ENCODE results near the gene MTMR3.

MTMR3 gene

DNA sequence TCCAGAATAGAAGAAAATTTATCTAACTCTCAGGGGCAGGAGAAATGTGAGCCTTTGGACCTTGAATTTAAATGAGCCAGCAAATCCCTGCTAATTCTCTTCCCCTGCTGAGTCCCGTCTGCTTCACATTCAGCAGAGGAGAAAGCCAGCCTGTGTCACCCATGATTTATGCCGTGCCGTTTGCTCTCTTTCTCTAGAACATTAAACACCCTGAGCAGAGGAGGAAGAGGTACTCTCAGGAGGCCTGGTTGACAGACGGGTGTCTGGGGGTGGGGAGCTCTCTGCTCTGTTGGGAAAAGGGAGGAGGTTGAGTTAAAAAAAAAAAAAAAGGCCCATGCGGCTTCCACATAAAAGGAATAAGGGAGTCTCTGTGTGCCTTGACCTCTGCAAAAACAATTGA is 11.3 kb upstream of the MTMR3 start:
- no peak for DNase-seq

DNA sequence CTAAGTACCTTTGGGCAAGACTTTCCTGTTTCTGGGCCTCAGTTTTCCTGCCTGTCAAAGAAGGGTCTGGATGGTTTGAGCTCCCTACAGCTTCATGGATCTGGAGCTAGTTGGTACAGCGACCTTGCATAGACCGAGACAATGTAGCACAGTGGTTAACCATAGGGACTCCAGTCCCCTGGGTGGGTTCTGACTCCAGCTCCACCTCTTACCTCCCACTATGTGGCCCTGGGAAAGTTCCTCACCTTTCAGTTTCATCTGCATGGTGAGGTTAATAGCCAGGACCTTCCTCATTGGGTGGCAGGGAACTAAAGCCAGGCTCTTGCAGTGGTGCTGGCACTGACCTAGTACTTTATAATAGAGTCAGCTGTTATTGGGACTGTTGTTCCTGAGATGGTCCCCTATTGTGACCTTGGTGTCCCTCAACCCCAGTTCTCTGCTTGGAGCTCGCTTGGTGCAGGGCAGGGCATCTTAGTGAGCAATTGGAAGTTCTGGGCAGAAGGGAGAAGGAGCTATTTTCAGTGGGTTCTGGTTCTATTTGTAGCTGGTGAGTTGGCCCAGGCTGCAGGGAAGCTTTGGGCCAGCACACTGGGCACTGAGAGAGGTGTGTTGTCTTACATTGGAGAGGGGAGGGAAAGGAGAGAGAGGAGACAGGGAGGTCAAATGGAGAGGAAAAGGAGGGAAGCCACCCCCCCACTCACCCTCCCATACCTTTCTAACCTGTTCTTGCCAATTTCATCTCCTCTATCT is 10.7 kb upstream of the MTMR3 start:
- no peak for DNase-seq

DNA sequence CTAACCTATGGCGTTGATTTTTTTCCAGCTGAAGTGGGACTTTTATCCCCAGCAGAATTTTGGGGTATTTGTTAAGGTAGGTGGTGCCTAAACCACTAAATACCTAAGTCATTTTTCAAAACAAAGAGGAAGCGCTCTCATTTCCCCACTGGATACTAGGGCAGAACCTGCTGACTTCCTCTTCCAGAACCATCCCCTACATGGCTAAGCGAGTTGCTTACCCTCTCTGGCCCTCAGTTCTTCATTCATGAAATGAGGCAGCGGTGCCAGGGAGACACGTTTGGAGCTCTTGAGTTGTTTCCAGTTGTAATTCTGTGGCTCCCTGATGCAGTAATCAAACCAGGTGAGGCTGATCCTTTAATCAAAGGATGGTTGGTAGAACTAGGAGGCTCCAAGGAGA is 10.0 kb upstream of the MTMR3 start:
- no peak for DNase-seq

DNA sequence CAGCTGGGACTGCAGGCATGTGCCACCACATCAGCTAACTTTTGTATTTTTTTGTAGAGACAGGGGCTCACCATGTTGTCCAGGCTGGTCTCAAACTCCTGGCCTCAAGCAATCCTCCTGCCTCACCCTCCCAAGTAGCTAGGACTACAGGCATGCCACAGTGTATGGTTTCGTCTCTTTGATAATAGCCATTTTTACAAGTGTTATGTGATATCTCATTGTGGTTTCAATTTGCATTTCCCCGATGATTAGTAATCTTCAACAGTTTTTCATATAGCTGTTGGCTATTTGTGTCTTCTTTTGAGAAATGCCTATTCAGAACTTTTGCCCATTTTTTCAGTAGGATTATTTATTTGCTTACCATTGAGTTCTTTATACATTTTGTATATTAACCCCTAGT is 9.0 kb upstream of the MTMR3 start:
- DNase-seq, result no peak

DNA sequence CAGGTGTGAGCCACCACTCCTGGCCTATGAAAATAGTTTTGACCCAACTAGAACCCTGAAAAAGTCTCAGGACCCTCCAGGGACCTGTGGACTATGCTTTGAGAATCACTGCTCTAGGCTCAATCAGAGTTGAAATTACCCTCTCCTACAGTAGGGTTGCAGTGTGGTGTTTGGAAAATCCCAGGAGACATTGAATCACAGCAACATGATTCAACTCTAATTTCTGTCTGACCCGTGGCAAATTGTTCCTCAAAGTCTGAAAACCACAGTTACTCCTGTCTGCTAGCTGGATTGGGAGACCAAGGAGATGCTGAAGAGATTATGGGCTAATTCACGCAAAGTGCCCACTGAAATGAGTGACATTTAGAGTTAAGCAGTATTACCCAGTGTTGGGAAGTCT is 5.4 kb upstream of the MTMR3 start:
- no peak for DNase-seq

DNA sequence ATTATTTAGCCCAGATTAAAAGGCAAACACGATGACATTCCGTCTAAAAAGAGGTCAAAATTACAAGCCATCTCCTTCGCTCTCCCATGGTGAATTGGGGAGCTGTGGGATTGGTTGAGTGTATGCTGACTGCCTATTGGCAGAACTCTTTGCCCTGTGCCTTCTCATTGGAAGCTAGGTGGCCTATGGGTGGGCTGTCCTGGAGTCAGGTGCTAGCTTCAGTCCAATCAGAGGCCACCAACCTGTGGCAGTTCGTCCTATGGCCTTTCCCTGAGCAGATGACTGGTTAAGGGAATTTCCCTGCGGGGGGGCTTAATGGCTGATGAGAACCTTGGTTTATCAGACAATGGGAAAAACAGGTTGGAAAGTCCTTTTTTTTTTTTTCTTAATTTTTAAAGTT is 3.2 kb upstream of the MTMR3 start:
- no peak for DNase-seq

DNA sequence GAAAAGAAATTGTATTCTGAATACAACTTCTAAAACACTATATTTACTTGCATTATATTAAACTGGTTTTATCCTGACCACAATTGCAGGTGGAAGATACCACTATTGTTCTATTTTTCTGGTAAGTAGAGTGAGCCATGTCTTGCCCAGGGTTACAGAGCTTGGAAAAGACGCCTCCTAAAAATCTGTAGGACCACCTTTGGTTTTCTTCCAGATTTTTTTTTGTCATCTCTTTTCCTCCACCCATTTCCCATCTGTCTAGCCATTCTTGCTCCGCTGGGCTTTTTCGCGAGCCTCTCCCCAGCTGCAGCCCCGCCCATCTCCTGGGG is 294 bp upstream of the MTMR3 start:
- no peak for DNase-seq

DNA sequence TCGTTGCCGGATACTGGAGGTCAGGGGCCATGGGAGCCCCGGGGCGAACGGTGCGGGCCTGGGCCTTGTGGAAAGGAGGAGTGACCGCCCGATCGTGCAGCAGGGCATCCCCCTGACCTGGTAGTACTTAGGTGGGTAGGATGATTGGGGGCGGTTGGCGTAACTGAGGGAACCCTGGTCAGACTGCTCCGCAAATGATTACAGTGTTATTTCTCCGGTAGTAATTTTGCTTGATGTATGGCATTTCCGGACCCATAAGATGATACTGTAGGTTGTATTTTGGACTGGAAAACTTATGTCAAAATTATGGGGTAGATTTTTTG is 762 bp downstream of the MTMR3 start:
- DNase-seq, result peak in 1 of 2 experiments; percentile 34

DNA sequence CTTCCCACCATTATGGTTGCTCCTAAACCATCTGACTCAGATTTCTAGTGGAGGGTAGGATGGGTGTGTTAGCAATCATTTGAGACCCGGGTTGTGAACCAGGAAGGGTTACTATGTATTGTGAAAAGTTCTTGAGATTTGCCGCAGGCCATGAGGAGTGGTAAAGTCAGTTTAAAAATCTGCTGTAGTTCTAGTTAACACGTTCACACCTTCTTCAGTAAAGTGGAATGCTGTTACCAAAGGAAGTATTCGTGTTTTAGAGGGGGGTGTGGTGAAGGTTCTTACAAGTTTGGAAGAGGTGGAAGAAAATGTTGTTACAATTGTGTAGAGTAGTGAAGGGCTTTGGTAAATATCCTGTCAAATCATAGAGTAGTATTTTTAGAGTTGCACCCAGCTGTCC is 2.6 kb downstream of the MTMR3 start:
- DNase-seq, result no peak

DNA sequence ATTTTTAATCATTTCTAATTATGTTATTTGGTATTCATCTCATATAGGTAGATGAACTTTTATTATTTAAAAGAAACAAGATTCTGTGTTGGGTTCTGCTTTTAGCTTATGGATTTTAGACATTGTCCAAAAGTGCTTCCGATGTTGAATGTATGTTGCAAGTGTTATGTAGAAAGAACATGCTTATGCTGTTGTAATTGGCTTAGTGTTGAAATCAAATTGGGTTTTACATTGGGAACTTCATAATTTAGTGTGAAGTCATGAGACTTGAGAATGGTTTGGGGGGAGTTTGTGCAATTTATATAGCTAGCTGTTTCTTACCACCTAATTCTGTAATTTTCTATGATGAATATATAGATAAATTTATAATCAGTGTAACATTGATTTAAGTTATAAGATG is 3.6 kb downstream of the MTMR3 start:
- DNase-seq, result no peak

DNA sequence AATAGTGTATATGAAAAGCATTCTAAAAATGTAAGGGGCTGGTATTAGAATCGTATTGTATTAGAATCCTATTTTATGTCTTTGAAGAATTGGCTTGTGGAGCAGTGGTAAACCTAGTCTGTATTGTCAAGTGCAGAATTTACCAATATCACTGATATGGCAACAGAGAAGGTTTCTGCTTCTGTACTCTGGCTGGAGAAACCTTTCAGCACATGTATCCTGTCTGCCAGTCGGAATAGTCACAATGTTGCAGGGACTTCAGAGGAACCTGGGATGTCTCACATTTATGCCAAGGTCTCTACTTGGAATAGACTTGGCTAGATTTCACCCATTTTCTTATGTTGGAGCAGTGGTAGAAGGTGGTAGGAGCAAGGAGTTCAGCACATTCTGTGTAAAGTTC is 4.4 kb downstream of the MTMR3 start:
- no peak for DNase-seq

DNA sequence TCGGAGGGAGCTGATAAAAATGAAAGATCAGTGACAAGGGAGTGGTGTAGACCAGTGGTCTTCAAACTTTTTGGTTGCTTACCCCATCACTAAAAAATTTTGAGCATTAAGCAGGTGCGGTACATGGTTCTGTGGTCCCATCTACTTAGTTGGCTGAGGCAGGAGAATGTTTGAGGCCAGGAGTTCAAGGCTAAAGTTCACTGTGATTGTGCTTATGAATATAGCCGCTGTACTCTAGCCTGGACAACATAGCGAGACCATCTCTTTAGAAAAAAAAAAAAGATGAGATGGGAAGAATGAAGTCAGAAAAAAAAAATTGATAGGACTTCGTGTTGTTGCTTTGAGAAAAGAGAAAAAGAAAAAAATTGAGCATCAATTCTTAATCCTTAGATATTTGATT is 7.8 kb downstream of the MTMR3 start:
- DNase-seq, result no peak

DNA sequence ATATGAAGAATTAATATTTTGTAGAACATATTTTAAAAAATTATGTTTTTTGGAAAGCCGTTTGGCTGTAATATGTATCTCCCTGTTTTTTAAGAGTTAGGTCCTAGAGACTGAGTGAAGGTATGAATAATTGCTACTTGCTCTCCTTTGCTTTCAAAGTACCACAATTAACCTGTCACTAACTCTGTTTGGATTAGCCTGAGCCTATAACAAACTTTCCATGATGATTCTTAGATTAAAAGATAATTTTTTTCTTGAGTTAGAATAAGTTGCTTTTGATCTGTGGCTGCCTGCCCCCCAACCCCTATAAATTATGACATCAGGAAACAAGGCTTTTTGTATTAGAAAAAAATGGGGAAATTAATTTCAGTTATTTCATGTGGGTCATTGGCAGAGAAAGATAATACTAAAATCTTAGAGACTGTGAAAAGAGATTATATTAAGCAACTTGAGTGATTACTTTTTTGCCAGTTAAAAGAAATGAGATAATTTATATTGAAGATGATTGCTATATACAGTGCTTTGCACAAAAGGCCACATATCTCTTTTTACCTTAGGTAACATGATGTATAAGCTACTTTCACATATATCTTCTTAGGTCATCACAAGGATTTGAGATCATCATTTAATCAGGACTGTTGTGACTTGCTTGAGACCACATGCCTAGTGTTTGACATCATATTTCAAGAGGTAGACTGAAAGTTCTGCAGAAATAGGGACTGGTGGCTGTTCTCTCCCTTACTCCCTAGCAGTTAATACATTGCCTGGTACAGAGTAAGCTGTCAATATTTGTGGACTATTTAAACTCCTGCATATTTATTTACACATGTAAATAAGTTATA is 9.6 kb downstream of the MTMR3 start:
- DNase-seq, result no peak

DNA sequence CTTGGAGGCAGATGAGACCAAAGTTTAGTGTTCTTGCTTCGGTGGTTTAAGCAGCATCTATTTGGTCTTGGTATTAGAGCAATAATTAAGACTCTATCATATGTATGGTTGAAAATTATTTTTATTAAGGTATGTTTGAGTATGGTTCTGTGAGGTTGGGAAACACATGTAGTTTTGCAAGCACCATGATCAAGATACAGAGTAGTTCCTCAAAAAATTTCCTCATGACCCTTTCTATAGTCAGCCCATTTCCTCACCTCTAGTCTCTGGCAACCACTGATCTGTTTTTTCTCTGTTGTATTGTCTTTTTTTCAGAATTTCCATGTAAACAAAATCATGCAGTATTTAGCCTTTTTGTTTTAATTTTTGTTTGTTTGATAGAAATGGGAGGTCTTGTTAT is 18.4 kb downstream of the MTMR3 start:
- no peak for DNase-seq

DNA sequence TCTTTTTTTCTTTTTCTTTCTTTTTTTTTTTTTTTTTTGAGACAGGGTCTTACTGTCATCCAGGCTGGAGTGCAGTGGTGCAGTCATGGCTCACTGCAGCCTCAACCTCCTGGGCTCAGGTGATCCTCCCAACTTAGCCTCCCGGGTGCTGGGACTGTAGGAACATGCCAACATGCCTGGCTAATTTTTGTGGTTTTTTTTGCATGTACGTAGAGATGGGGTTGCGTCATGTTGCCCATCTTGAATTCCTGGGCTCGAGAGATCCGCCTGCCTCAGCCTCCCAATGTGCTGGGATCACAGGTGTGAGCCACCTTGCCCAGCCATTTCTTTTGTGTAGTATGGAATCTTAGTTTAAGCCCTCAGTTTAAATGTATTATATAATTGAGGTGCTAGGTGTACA is 20.4 kb downstream of the MTMR3 start:
- no peak for DNase-seq

DNA sequence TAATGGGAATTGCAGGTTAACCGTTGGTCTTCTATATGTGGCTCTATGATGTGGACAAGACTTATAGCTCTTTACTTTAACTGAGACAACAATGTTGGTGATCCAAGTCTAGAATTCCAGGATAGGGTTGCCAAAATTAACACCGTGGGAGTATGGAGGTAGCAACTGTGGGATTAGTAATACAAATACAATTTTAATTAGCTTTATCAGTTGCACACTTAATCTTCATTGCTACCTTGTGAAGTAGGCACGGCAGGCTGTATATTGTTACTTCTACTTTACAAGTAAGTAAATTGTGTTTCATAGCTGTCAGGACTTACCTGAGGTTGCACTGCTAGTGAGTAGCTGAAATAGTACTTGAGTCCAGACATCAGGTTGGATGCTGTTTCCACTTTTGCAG is 21.0 kb downstream of the MTMR3 start:
- no peak for DNase-seq

DNA sequence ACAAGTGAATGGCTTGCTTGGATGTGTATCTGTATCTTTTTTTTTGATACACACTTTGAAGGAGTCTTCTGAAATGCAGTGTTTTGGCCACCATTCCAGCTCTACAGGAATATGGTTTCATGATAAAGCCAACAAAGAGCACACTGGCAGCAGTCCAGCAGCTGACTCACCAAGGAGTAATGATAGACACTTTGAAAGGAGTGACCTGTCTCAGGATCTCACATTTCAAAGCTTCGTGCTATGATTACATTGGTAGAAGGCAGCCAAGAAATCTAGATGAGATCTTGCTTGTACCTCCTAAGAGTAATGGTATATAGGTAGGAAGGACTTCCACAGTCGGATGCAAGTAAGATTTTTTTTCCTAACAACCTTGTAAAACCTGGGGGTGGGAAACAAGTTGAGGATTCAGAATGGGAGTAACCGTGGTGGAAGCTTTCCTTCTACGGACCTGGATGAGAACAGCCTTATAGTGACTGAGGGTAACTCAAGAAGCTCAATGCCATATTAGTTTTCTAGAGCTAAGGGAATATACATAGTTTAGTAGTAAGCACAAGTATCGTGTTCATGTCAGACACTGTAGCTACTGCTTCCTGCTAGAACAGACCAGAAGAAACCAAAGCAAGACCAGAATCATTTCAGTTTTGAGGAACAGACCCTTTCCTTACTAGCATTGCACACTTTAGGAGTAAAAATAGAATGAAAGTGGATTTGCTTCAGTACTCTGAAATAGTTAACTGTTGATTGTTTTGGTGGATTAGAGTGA is 25.0 kb downstream of the MTMR3 start:
- DNase-seq, result peak; percentile 2 to 56

DNA sequence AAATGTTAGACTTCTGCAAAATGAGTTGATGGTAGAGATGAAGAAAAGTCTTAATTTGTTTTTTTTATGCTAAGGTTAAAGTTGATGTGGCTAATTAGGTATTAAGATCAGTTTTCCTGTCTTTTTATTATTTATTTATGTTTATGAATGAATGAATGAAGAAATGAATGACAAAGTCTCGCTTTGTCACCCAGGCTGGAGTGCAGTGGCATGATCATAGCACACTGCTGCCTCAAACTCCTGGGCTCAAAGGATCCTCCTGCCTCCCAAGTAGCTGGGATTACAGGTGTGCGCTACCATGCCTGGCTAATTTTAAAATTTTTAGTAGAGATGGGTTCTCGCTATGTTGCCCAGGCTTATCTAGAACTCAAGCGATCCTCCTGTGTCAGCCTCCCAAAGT is 29.2 kb downstream of the MTMR3 start:
- DNase-seq, result no peak

DNA sequence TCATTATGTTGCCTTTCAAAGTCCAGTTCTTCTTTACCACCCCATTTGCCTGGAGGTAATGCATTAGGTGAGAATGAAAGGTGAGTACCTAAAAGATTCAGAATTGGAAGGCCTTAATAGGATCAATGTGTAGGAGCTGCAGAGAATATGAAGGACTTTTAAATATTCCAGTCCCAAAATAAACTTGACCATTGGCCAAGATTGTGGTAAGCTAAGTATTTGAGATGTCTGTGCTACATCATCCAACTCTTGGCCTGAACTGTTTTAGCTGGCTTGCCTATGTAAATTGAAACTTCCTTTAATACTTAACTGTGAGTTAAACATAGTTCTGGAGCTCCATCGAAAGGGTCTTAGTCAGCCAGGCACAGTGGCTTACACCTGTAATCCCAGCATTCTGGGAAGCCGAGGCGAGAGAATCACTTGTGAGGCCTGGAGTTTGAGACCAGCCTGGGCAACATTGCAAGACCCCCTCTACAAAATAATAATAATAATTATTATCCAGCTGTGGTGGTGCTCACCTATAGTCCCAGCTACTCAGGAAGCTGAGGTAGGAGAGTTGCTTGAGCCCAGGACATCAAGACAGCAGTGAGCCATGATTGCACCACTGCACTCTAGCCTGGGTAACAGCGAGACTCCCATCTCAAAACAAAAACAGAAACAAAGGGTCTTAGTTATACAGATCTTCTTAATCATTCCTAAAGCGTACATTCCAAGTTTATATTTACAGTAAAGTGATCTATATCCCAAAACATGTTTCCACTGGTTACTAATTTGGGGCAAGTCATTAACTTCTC is 29.8 kb downstream of the MTMR3 start:
- DNase-seq, result no peak

DNA sequence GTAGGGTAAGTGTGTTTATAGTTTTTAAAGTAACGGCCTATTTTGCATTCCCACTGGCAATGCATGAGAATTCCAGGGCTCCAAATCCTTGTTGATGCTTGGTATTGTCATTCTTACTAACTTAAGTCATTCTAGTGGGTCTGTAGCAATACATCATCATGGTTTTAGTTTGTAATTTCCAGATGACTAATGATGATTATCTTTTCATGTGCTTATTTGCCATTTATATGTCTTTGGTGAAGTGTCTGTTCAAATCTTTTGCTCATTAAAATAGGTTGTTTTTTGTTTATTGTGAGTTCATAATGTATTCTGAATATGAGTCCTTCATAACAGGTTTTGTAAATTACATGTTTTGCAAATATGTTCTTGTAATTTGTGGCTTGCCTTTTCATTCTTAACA is 31.2 kb downstream of the MTMR3 start:
- DNase-seq, result no peak

DNA sequence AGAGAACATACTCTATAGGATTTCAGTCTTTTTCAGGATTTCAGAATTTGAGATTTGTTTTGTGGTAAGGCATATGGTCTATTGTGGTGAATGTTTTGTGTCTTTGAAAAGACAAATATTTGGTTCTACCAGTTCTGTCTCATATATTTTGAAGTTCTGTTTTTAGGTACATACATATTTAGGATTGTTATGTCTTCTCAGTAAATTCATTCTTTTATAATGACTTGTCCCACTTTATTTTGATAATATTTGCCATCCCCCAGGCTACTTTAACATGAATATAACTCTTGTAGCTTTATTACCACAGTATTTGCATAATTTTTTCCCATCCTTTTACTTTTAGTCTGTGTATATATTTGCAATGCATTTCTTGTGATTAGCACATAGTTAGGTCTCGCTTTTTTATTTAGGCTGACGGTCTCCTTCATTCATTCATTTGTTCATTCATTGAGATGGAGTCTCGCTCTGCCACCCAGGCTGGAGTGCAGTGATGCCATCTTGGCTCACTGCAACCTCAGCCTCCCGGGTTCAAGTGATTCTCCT is 32.1 kb downstream of the MTMR3 start:
- no peak for DNase-seq

DNA sequence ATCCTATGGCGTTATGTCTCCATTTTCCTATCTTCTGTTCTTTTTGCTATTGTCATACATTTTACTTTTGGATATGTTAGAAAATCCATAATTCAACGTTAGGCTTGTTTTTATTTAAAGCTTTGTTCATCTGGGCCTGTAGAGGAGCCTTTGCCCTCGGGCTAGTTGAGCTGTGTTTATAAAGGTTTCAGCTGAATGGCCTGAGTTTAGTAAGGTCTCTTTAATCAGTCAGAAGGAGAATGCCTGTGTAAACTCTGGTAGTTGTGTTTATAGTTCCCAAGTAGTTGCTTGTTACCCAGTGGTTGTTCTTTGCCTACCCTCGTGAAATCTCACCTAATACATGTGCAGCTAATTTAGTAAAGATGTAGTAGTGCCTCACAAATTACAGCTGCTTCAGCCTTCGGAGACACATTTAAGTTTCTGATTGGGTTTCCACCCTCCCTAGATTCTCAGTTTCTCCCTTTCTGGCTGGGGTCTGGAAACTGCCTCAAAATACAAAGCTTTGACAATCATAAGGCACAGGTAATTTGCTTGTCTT is 33.1 kb downstream of the MTMR3 start:
- no peak for DNase-seq
